NCI-H2081 (cell line): ENCODE data around the gene PLEKHH3.
A peak's percentile ranks its signal among the peaks of the same experiment; 100 is the strongest.

Source experiments
- DNase-seq, 2 experiments: peaks; one replicate each; lab custom pipeline; 2025; lab: John Stamatoyannopoulos, UW

PLEKHH3 gene

GRCh38 chr17:42685831-42686230 lies 9.0 kb upstream of the PLEKHH3 start:
- no peak for DNase-seq

DNA sequence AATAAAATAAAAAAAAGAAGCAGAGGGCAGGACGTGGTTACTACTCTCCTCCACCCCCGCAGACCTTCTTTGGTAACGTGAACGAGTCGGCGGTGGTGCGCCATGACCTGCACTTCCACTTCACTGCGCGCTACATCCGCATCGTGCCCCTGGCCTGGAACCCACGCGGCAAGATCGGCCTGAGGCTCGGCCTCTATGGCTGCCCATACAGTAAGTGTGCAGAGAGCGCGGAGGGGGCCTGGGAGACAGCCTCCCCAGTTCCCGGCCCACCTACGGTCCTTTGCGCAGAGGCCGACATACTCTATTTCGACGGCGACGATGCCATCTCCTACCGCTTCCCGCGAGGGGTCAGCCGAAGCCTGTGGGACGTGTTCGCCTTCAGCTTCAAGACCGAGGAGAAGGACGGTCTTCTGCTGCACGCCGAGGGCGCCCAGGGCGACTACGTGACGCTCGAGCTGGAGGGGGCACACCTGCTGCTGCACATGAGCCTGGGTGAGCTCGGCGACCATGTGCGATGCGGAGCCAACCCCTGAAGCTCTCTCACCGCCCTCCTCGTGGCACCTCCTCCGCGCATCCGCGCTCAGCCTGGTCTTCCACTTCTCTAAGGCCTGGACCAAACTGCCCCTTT lies 8.2 kb upstream of the PLEKHH3 start:
- DNase-seq = no peak

- DNase-seq = no peak
Measured at GRCh38 chr17:42683407-42684034, 6.7 kb upstream of the PLEKHH3 start.

DNA sequence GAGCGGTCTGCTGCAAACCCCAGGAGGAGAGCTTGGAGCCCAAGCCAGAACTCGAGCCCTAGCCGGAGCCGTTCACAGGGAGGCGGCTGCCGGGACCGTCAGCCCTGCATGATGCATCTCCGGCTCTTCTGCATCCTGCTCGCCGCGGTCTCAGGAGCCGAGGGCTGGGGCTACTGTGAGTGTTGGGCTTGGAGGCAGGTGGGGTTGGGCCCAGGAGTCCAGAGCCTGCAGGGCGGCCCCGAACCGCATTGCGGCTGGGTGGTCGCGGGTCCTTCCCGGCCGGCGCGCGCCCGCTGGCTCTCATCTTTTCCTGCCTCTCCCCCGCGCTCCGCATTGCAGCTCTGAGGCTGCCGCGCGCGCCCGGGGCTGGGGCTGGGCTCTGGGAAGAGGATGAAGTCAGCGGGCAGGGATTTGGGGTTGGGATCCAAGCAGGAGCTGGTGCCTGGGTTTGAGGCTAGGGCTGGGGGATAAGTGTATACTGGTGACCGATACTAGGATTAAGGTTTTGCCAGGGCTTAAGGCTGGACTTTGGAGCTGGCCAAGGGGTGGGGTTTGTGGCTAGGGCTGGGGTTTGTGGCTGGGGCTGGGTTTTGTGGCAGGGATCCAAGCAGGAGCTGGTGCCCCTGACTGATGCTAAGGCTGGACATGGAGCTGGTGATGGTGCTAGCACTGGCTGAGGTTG lies 6.1 kb upstream of the PLEKHH3 start:
- peak; percentile 70 to 77 for DNase-seq

GRCh38 chr17:42681976-42682721 lies 5.4 kb upstream of the PLEKHH3 start, which contains the start of gene CNTNAP1:
TSS of gene CNTNAP1 (plus strand) at chr17:42682531. CDS start at chr17:42682830, 299 bp downstream.
- peak; percentile 74 to 77 for DNase-seq

DNA sequence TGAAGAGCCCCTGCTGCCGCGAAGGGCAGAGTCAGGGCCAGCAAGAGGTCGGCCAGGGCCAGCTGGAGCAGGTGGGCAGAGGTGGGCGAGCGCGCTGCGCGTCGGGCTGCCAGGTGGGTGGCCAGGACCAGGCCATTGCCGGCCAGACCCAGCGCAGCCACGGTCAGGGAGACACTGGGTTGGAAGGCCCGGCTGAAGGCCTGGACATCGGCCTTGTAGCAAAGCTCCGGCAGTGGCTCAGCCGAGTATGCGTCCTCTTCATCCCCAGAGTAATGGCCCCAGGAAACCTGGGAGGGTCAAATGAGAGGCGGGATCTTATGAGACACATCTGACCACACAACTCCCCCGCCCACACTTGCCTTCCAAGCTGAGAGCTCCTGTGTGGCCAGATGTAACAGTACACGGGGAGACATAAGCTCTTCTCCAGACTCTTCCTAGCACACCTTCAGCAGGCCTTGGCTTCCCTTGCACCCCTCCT lies 3.6 kb upstream of the PLEKHH3 start:
- DNase-seq = no peak

DNA sequence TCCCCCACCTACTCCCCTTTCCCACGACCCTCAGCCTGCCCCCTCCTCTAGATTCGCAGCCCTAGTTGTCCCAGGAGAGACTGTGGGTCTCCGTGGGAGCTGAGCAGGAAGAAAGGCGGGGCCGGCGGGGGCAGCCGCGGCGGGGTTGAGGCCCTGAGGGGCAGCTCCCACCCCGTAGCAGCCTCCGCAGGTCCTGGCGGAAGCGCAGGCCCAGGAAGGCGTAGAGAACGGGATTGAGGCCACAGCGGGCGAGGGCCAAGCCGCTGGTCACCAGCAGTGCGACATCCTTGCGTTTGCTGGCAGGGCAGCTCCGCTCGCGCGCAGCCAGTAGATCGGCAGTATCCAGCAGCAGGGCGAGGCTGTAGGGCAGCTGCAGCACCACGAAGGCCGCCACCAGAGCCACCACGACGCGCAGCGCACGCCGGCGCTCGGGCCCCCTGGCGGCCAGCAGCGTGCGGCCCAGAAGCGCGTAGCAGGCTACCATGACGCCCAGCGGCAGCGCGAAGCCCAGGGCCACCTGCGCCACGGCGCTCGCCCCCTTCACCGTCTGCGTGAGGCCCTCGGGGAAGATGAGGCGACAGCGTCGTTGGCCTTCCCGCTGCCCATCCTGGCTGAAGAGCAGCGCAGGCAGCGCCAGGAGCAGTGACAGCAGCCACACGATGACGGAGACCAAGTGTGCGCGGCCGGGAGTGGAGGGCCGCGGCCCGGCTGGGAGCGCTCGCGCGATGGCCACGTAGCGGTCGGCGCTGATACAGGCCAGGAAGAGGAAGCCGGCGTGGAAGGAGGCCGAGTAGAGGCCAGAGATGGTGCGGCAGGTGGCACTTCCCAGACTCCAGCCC lies 2.9 kb upstream of the PLEKHH3 start:
- peak; percentile 71 to 86 for DNase-seq

DNA sequence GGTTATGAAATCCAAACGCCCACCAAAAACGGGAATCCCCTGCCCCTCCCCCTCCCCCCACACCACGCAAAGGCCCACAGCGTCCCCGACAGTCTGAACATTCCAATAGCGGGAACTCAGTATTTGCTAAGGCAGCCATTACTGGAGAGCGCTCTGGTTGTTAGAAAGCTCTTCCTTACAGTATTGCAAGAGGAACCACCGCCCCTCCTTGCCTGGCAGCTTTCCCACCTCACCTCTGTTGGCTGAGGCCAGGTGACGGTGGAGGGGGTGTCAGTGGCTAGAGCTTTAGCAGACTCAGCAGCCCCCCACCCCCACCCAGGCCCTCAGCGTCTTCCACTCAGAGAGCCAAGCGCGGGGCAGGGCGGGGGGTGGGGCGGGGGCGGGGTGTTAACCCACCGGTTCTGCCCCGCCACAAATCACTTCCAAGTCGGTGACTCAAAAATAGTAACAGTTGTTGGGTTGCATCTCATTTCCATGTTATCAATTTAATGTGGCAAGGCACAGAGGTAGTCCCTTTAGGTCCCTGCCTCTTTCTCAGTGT lies 2.2 kb upstream of the PLEKHH3 start:
- peak; percentile 77 to 89 for DNase-seq

DNA sequence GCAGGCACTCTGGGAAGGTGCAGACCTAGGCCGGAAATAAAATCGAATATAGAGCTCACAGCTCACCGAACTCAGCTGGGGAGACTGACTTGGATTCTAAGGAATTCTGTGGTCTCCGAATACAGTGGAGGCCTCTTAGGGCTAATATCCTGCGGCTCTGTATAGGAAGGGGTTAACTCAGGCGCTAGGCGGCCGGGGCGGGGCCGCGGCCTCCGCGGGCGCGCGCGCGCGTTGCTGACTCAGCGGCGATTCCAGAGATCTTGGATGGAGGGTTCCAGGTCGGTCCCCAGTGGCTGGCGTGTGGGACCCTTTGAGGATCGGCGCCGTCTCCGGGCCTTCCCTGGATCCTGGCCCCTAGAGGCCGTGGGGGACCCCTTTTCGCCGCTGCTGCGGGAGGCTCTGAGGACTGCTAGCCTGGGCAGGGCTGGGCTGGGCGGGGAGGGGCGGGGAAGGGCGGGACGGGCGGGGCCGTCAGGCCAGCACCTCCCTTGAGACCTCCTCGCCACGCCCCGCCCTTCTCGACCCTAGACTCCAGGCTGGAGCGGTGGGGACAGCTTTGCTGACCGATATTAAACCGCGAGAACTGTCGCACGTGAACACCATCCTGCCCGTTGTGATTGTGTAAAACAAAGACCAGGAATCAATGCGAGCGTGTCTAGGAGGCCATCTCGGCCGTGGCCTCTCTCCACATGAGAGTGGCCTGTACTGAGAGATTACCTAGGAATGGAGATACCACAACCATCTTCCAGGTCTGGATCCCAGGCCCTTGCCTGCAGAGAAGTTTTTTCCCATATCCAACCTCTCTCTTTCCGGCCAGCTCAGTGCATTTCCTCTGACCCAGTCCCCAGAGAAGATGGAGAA lies 1.4 kb upstream of the PLEKHH3 start:
- DNase-seq = peak; percentile 88 to 91

DNA sequence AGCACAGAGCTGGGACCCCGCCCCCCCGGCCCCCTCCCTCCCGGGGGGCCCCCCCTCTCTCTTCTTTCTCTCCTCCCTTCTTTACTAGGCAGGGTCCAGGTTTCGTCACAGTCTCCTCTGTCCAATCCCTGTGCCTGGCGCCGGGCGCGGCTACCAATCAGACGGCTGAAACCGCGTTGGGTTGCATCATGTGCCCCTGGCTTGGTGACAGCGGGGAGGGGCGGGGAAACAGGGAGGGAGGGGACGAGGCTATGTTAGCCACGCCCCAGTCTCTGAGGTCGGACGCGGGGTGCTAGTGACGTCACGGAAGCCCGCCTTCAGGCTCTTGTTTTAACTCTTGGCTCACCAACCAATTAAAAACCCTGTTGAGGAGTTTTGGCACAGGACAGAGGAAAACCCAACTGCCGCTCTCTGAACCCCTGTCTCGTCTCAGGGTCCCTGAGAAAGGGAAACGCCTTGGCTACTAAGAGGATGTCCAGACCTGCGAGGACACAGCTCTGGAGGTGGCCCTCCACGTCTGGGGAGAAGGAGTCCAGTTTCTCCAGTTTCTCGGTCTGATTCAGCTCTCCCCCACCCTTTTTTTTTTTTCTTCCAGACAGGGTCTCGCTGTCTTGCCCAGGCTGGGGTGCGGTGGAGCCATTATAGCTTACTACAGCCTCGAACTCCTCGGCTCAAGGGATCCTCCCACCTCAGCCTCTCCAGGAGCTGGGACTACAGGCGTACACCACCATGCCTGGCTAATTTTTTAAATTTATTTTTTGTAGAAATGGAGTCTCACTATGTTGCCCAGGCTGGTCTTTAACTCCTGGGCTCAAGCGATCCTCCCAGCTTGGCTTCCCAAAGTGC lies 441 bp upstream of the PLEKHH3 start:
- peak; percentile 100 for DNase-seq

DNA sequence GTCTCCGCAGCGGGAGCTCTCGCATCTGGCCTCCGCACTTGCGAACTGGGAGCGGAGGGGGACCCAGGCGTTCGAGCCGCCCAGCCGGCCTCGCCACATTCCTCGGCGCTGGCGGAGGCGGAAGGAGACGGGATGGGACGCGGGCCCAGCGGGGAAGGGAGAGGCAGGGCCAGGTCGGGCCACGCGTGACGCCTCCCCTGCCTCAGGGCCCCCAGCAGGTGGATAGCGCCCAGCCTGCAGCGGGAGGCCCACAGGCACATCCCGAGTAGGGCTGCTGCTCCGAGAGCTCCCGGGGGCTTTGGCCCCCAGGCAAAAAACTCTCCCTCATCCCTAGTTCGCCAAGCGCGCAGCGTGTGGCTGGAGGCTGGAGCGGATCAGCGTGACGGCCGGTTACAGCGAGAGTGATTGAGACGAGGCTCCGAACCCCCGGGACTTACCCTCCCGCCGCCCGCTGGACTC lies 800 bp downstream of the PLEKHH3 start:
- DNase-seq = peak; percentile 65 to 73

DNA sequence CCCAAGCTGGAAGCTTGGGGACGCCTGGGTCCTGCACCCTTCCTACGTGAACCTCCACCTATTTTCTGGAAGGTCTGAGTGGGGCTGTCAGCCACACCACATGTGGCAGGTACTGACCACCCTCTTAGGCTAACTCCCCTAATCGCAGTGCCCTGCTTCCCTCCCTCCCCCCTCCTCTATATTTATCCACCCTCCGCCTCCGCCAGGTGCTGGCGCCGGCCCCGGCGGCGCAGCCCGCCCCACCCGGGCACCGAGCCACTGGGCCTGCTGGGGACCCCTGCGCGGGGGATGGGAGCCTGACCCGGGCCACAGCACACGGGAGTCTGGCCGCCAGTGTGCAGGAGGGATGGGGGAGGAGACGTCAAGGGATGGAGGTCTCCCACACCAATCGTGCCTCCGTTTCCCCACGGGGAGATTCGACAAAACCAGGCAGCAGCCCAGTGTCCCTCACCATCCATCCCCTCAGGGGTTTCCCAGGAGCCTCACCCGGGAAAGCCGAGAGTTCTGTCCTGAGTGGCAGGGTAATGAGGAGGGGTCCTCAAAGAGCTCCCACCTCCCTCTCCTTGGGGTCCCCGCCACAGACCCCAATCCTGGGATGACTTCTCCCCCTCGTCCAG lies 1.3 kb downstream of the PLEKHH3 start:
- DNase-seq = peak; percentile 89 to 92

GRCh38 chr17:42674755-42675347 lies 1.9 kb downstream of the PLEKHH3 start:
- peak; percentile 89 to 92 for DNase-seq

DNA sequence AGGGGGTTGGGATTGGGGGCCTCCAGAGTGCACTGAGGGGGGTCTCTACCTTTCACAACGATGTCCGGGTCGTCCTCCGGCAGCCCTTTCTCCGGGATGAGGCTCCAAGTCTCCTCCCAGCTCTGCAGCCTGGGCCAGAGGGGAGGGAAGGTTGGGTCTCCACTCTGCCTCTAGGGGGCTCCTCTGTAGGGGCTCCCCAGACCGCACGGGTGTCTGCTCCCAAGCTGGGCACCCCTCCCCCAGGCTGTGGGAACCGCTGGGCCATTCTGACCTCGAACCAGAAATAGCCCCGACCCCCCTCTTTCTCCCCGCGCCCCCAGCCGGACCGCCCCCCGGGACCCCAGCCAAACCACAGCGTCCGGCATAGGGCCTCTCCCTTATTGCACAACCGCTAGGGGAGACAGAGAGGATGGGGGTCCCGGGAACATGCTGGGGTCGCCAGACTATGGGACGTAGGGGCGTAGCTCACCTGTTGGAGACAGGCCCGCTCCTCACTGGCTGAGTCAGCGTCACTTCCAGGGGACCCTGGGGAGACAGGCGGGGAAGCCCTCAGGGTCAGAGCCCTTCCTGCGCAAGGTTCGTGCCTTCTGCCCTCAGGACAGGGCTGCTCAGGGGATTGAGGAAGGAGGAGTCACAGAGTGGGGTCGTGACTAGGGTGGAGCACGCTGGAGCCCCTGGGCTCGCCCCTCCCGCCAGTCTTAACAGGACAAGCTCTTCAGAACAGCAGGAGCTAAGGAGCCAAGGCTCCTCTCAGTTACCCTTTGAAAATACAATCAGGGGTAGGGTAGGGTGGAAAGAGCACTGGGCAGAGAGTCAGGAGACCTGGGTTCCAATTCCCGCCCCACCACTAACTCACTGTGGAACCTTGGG lies 2.7 kb downstream of the PLEKHH3 start:
- DNase-seq = no peak

DNA sequence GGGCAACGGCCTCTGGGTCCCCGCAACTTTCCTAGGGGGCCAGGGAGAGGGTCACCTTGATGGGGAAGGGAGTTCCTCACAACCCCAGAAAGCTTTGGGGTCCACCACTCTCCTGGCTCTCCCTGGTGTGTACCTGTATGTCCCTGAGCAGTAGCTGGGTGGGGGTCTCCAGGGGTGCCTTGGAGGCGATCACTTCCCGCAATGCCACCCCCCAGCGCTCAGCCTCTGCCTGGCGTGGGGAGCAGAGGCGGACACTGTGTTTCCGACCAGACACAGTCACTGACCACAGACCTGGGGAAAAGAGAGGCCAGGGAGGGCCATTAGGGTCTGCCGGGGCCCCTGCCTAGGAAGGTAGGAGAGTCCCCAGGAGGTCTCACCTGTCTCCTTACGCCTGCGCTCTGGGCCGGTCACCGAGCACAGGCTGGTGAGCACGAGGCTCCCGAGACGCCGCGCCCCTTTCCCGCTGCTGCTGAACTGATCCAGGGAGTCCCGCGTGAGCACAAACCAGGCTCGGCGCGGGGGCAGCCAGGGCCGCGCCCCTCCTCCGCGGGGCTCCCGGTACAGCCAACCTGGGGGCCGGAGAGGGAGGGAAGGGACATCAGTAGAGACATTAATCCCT lies 3.4 kb downstream of the PLEKHH3 start:
- DNase-seq = no peak

- DNase-seq = no peak
Measured at GRCh38 chr17:42672038-42672437, 4.8 kb downstream of the PLEKHH3 start.
